Erythroblast (primary cell): ENCODE results near the gene NMBR.
"Not testable (repeated sequence)": the region's sequence is repeated elsewhere in the genome, so short reads cannot be mapped to it uniquely, and the experiment has no call there.

Experiments
- DNase-seq, 2 experiments: peaks; one replicate each; lab custom pipeline; 2025; lab: John Stamatoyannopoulos, UW
- GATA1 ChIP-seq: IDR thresholded peaks from 2 replicates; pipeline ENCODE4 v1.6.1; 2011; ENCODE audit warnings: low read depth, mild to moderate bottlenecking, control low read depth, low read length, moderate library complexity
- POLR2A ChIP-seq: IDR thresholded peaks from 2 replicates; pipeline ENCODE4 v1.6.1; 2011; ENCODE audit warnings: mild to moderate bottlenecking, low read length

The NMBR gene

DNA sequence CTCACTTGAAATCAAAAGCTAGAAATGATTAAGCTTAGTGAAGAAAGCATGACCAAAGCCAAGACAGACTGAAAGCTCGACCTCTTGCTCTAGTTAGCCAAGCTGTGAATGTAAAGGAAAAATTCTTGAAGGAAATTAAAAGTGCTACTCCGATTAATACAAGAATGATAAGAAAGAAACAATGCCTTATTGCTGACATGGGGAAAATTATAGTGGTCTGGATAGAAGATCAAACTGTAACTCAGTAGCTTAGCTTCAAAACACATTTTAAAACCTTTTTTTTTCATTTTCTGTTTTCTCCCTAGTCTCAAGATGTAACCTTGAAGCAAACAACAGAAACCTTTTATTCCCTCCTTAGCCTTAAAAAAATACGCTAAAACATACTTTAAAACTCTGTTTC is 25.6 kb downstream of the NMBR start:
- DNase-seq, result no peak
- no peak for TF ChIP-seq POLR2A
- no peak for TF ChIP-seq GATA1

DNA sequence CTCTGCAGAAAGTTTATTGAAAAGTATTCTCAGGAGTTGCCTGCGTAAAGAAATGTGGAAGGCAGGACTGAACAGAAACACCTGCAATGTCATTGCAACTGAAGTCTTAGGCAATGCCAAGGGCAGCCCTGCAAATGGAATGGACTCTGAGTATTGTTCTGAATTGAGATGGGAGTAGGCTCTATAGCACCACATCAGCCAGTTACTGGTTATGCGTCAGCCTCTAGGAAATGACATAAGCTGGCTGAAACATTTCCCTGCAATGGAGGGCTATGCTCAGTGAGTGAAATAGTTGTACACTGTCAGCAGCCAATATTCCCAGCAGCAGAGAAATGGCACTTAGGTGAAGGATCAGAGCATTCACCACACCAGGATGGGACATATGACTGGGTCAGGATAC is 28.0 kb downstream of the NMBR start:
- no peak for DNase-seq
- TF ChIP-seq POLR2A, result no peak

DNA sequence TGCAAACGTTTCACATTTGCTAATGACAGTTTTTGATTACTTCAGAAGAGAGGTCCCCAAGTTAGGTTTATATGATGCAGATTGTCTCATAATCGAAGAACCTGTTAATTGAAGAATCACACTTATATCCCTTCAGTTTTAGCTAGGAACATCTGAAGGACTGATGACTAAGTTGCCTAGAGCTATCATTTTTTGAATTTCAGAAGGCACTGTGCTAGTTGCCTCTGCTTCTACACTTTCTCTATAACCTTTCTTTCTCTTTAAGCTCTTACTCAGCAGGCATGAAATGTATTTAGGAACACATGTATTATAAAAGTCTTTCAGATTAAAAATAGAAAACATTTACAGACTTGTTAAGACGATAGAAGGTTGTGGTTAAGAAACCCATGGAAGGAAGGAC is 28.6 kb downstream of the NMBR start:
- DNase-seq, result no peak
- TF ChIP-seq GATA1, result no peak

DNA sequence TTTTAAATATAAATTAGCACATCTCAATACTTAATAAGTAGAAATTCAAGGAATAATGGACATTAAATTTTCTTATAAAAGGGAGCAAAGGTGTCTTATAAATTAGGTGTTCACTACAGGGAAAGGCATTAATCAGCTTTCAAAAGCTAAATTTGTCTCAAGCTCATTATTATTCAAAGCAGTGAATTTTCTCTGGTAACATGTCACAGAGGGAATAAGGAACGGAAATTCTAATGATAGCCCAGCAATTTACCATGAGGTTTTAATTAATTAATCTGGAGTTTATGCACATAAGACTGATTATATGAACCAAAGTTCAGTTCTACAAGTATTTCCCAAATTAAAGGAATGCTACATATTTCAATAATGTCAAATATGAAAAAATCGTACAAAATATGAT is 29.6 kb downstream of the NMBR start:
- TF ChIP-seq GATA1 (no peak), POLR2A (no peak)
- DNase-seq, result no peak

DNA sequence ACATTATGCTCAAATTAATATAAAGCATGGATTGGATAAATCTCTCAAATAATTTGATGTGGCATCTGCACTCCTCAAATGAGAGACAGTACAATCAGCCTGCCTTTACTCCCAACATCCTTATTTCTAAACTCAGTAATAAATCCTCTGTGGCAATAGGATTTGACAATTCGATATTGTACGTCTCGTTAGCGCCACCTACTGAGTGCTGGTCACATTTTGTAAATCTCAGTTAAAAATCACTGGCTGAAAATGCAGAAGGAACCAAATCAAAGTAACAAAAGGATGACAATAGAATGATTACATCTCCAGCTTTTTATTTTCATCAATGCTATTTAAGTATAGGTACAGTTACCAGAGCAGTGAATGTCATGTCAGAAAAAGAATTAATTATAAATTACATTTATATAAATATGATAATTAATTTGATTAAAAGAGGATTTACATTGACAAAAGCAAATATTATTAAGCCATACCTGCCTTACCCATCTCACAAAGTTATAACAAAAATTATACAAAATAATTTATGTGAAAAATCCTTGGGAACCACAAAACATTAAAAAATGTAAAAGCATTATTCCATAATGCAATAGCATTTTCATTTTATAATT is 34.4 kb downstream of the NMBR start:
- TF ChIP-seq GATA1, result no peak
- TF ChIP-seq POLR2A, result no peak
- peak; percentile 67 to 75 for DNase-seq

DNA sequence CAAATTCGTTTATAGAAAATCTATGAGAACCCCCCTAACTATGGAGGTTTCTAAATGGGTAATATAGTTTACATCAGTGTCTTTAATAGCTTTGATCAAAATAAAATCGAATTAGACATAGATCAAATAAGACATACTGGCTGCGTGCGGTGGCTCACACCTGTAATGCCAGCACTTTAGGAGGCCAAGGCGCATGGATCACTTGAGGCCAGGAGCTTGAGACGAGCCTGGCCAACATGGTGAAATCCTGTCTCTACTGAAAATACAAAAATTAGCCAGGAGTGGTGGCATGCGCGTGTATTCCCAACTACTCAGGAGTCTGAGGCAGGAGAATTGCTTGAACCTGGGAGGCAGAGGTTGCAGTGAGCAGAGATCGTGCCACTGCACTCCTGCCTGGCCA is 36.1 kb downstream of the NMBR start:
- DNase-seq, result not testable (repeated sequence)

DNA sequence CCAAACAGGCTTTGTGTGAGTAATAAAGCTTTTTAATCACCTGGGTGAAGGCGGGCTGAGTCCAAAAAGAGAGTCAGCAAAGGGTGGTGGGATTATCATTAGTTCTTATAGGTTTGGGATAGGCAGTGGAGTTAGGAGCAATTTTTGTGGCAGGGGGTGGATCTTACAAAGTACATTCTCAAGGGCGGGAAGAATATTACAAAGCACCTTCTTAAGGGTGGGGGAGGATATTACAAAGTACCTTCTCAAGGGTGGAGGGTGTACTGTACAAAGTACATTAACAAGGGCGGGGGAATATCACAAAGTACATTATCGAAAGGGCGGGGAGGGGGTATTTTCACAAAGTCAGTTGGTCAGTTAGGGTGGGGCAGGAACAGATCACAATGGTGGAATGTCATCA is 42.1 kb downstream of the NMBR start:
- DNase-seq, result not testable (repeated sequence)

DNA sequence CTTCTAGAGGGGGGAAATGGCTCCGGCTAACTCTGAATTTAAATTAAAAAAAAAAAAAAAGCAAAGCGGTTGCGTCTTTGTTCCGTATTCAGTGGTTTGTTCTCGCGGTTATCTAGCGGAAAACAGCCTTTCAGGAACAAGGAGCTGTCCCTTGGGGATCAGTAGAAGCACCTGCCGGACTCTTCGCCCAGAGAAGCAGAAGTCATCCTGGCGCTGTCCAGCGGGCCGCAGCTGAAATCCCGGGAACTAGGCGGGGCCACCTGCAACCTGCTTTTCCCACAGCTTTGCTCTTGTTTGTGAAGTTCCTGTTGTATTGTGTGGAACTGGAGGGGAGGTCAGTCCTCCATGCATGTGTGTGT is 58.1 kb downstream of the NMBR start:
- DNase-seq, result no peak

DNA sequence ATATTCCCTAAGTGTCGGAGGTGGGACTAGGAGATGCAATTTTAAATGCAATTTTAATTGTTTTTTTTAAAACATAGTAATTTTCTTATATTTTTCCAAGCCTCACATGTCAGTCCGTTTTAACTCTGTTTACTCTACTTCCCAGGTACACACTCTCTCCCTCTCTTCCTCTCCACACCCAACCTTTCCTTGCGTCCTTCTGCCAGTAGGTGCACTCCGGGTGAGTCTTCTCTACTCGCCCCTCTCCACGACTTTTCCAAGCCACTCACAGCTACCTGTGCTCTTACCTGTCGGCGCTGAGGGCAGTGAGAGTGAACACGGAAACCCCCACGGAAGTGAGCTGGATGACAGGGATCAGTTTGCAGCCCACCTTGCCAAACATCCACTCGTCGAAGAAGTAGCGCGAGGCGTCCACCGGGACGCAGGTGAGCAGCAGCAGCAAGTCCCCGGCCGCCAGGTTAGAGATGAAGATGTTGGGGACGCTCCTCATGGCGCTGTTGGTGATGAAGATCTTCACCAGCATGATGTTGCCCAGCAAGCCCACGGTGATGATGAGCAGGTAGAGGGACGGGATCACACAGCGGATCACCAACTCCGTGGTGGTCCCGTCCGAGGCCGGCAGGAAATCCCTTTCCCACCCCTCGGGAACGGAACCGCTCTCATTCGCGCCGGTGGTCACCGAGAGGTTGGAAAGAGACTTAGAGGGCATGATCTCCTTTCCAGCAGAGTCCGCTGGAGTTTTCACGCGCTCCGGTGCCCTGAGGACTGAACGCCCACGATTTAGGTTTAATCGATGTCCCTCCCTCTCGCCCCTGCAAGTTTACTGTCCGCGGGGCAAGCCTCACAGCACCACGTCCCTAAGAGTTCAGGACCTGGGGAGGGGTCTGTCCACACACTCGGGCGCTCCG is 58.7 kb downstream of the NMBR start:
- no peak for DNase-seq
- TF ChIP-seq POLR2A (no peak), GATA1 (no peak)

More for the DNA sequence above, 58.1 kb downstream of the NMBR start:
- TF ChIP-seq GATA1 (no peak), POLR2A (no peak)

DNA sequence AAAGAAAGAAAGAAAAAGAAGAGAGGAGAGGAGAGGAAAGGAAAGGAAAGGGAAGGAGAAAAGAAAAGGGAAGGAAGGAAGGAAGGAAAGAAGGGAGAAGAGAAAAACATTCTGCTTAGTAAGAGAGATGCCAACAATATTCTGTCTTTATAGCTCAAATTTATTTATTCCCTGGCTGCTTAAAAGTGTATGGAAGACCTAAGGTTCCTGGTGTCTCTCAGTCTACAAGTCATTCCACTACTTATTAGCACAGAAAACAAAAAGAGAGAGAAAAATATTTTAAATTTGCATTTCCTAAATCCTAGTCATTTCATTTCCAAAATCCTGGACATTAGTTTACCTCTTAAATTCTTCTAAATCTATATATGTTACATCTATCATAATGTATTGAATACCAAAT is 67.8 kb downstream of the NMBR start:
- DNase-seq, result no peak
- no peak for TF ChIP-seq POLR2A
- TF ChIP-seq GATA1, result no peak

DNA sequence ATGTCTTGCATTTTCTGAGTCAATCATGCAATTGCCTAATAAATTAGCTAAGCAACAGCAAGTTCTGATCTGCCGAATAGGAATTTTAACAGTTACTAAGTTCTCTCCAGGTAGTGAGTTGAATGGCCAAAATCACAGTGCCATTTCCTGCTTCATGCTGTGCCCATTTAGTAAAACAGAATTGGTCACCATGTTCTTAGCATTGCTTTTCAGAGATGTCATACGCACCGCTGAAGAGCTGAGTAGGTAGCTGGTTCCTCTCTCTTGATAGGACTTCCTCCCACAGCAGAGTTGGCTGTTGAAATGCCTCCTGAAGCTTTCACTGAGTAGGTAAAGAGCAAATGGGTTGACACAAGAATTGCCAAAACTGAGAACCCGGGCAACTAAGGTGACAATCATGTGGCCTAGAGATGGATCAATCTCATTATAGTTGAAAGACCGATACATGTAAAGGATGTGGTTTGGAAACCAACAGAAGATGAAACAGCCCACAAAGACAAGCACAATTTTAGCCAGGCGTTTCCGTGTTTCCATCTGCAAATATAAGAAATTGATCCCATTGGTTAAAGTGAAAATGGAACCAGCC is 71.3 kb downstream of the NMBR start:
- no peak for DNase-seq
- no peak for TF ChIP-seq GATA1
- no peak for TF ChIP-seq POLR2A

DNA sequence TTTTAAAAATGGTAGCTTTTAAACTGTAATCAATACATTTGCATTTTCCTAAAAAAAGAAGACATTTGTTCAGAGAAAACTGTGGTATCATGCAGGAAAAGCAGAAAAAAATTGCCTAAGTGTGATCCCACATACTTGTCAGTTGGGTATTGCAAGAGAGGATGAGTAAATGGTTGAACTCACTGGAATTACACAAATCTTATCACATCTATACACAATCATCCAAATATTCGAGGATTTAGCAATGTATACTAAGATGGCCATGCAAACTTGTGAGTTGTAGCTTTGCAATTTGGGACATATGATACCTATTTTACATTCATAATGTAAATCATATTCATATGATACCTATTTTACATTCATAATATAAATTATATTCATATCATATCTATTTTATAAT is 72.4 kb downstream of the NMBR start:
- no peak for DNase-seq
- TF ChIP-seq POLR2A (no peak), GATA1 (no peak)

DNA sequence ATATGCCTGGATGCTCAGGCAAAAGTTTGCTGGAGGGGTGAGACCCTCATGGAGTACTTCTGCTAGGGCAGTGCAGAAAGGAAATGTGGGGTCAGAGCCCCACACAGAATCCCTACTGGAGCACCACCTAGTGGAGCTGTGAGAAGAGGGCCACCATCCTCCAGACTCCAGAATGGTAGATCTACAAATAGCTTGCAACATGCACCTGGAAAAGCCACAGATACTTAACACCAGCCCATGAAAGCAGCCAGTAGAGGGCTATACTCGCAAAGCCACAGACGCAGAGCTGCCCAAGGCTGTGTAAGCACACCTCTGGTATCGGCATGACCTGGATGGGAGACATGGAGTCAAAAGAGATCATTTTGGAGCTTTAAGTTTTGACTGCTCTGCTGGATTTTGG is 74.9 kb downstream of the NMBR start:
- TF ChIP-seq POLR2A, result no peak
- TF ChIP-seq GATA1, result no peak
- DNase-seq, result no peak

DNA sequence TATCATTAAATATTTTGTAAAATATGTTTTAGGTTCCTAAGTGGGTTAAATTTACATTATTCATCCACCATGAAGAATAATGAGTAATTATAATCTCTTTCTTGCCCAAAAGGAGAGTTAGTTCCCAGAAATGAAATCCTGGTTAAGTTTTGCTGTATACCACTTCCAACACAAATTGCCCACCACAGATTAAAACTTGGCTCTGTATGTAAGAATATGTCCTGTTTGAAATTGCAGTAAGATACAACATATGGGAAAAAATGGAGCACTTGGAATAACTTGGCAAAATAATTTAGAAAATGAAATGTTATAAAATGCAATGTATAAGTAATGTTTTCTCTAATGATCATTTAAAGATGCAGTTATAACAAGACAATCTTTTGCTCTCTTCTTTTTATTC is 78.5 kb downstream of the NMBR start:
- no peak for DNase-seq
- TF ChIP-seq GATA1 (no peak), POLR2A (no peak)

DNA sequence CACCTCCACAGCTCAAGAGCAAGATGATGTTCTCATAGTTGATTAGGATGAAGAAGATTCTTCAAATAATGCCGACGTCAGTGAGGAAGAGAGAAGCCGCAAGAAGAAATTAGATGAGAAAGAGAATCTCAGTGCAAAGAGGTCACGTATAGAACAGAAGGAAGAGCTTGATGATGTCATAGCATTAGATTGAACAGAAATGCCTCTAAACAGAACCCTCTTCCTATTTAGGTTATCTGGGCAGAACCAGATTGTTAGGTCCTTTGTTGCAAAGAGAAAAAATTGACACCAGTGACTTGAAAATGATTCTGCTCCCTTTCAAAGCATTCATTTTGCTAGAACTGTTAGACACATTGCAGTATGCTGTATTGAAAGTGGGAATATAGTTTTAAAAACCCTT is 84.1 kb downstream of the NMBR start:
- DNase-seq, result not testable (repeated sequence)
